ENCODE measurements around the gene NPPA. TPM values are rescaled to one million over a fixed set of nuclear protein-coding genes. Genes with fewer than 3 reads are reported as not detected.

Gene NPPA
- total RNA-seq, 1 experiment from 2014 or later, result not detected

- Histone ChIP-seq H3K9me2 (ENCODE audit: insufficient read depth) (no peaks in the 10 kb centered on the region), H3K27ac (no peak overlapping the region), H3K79me2 (ENCODE audit: low read depth) (no peaks in the 10 kb centered on the region), H3F3A (ENCODE audit: insufficient read depth, low read depth) (peaks cover 25% of the 10 kb centered on the region), H3K27me3 (ENCODE audit: insufficient read depth, low read depth) (no peaks in the 10 kb centered on the region), H2AFZ (no peak overlapping the region), H4K20me1 (ENCODE audit: insufficient read depth) (no peaks in the 10 kb centered on the region), H3K36me3 (ENCODE audit: low read depth) (no peaks in the 10 kb centered on the region; the same call in 1 of the 2 replicates), H3K4me1 (replicated peaks; ENCODE audit: insufficient read depth) (peaks cover 19% of the 10 kb centered on the region), H3K4me3 (no peak overlapping the region), H3K9me3 (ENCODE audit: insufficient read depth, low read depth) (no peaks in the 10 kb centered on the region), H3K4me2 (no peak overlapping the region)
- CTCF ChIA-PET, result no interaction called here
- no peak for TF ChIP-seq EZH2 (IDR thresholded peaks at IDR 0.05; ENCODE audit: low read depth)
- TF ChIP-seq CTCF (conservative IDR thresholded peaks at IDR 0.05), result no peak
- intact Hi-C loops (cut with micrococcal nuclease; ENCODE audit: unreplicated experiment), result no loop called here
- BruUV-seq (replicated peaks), result no TSS peak
- DNase-seq, result no peak
- POLR2A ChIA-PET (ENCODE audit: unreplicated experiment), result no interaction called here
Observed at GRCh38 chr1:11817192-11817591, 30.4 kb downstream of the NPPA start.

- TF ChIP-seq EZH2 (IDR thresholded peaks at IDR 0.05; ENCODE audit: low read depth) (no peak), CTCF (conservative IDR thresholded peaks at IDR 0.05) (no peak)
- H2AFZ ChIP-seq, result no peak overlapping the region
- ChIA-PET CTCF (no interaction called here), POLR2A (ENCODE audit: unreplicated experiment) (no interaction called here)
- H3K9me3 ChIP-seq (ENCODE audit: insufficient read depth, low read depth), result no peaks in the 10 kb centered on the region
- H3K4me3 ChIP-seq, result no peak overlapping the region
- no peaks in the 10 kb centered on the region for H3K9me2 ChIP-seq (ENCODE audit: insufficient read depth)
- no peak for DNase-seq
- H3K79me2 ChIP-seq (ENCODE audit: low read depth), result peaks cover 13% of the 10 kb centered on the region
- no peak overlapping the region for H3K27ac ChIP-seq
- no peak overlapping the region for H3K4me2 ChIP-seq
- intact Hi-C loops (cut with micrococcal nuclease; ENCODE audit: unreplicated experiment), result no loop called here
- H3F3A ChIP-seq (ENCODE audit: insufficient read depth, low read depth), result no peaks in the 10 kb centered on the region
- H3K27me3 ChIP-seq (ENCODE audit: insufficient read depth, low read depth), result no peaks in the 10 kb centered on the region
- H3K4me1 ChIP-seq (replicated peaks; ENCODE audit: insufficient read depth), result 0 out of 2 replicates have a peak, but pooled peaks cover 2% of the 10 kb centered on the region
- H3K36me3 ChIP-seq (ENCODE audit: low read depth), result no peaks in the 10 kb centered on the region
- BruUV-seq (replicated peaks), result no TSS peak
- H4K20me1 ChIP-seq (ENCODE audit: insufficient read depth), result no peaks in the 10 kb centered on the region
Observed at GRCh38 chr1:11813021-11813420, 34.6 kb downstream of the NPPA start.

- Histone ChIP-seq H4K20me1 (ENCODE audit: insufficient read depth) (no peaks in the 10 kb centered on the region), H3K9me2 (ENCODE audit: insufficient read depth) (no peaks in the 10 kb centered on the region), H3K36me3 (ENCODE audit: low read depth) (no peaks in the 10 kb centered on the region), H3K27me3 (ENCODE audit: insufficient read depth, low read depth) (no peaks in the 10 kb centered on the region), H3K4me2 (peak overlapping the region; percentile 91), H3K27ac (peak overlapping the region; percentile 60; the same call in 1 of the 2 replicates), H2AFZ (no peak overlapping the region), H3K9me3 (ENCODE audit: insufficient read depth, low read depth) (no peaks in the 10 kb centered on the region), H3K4me3 (peak overlapping the region; percentile 76), H3K4me1 (replicated peaks; ENCODE audit: insufficient read depth) (peaks cover 27% of the 10 kb centered on the region; the same call in 1 of the 2 replicates), H3K79me2 (ENCODE audit: low read depth) (peaks cover 29% of the 10 kb centered on the region), H3F3A (ENCODE audit: insufficient read depth, low read depth) (peaks cover 8% of the 10 kb centered on the region; the same call in 1 of the 2 replicates)
- no peak for DNase-seq
- ChIA-PET POLR2A (ENCODE audit: unreplicated experiment) (interaction anchor here (0.6 to 0.7 kb wide), 2 partner anchors 25 to 209 kb away, joined by 3 to 14 read pairs; no protein-coding TSS in a partner anchor), CTCF (interaction anchor here (0.6 to 0.9 kb wide), 2 partner anchors 15 to 147 kb away, joined by 4 read pairs; no protein-coding TSS in a partner anchor)
- no TSS peak for BruUV-seq (replicated peaks)
- intact Hi-C loops (cut with micrococcal nuclease; ENCODE audit: unreplicated experiment), result loop anchor here (5.0 kb wide), 3 partner anchors 70 to 535 kb away; partner anchors contain the start of genes AGTRAP, FBXO6 and UBIAD1
- TF ChIP-seq EZH2 (IDR thresholded peaks at IDR 0.05; ENCODE audit: low read depth) (no peak), CTCF (conservative IDR thresholded peaks at IDR 0.05) (no peak)
Observed at GRCh38 chr1:11807133-11807532, 40.5 kb downstream of the NPPA start.
